Activated naive CD8-positive, alpha-beta T cell (primary cell): ENCODE data around the gene HMOX1.
A peak's percentile ranks its signal among the peaks of the same experiment; 100 is the strongest.

ENCODE experiments used
- H3K27ac Mint-ChIP-seq: one replicate; pipeline ENCODE4 v1.8.0; 2021; ENCODE audit warnings: mixed read lengths
- H3K27me3 Mint-ChIP-seq: one replicate; pipeline ENCODE4 v1.8.0; 2021; ENCODE audit warnings: mixed read lengths
- H3K36me3 Mint-ChIP-seq: one replicate; pipeline ENCODE4 v1.8.0; 2021; ENCODE audit warnings: mixed read lengths
- H3K4me1 Mint-ChIP-seq: one replicate; pipeline ENCODE4 v1.8.0; 2021; ENCODE audit warnings: low read depth, mixed read lengths
- H3K4me3 Mint-ChIP-seq: one replicate; pipeline ENCODE4 v1.8.0; 2021; ENCODE audit warnings: mild to moderate bottlenecking, mixed read lengths
- H3K9me3 Mint-ChIP-seq: one replicate; pipeline ENCODE4 v1.8.0; 2021; ENCODE audit warnings: low read depth, mixed read lengths

HMOX1 gene

GRCh38 chr22:35400501-35400790, 19.6 kb downstream of the HMOX1 start:
- no peaks in the 10 kb centered on the region for H3K27me3 Mint-ChIP-seq
- H3K4me3 Mint-ChIP-seq = peak overlapping the region; percentile 99
- no peaks in the 10 kb centered on the region for H3K9me3 Mint-ChIP-seq
- H3K27ac Mint-ChIP-seq = peak overlapping the region; percentile 99
- peaks cover 14% of the 10 kb centered on the region for H3K36me3 Mint-ChIP-seq
- H3K4me1 Mint-ChIP-seq = peaks cover 19% of the 10 kb centered on the region

GRCh38 chr22:35401863-35402262, 21.0 kb downstream of the HMOX1 start:
- Mint-ChIP-seq H3K4me3 (peak overlapping the region; percentile 99), H3K36me3 (peaks cover 17% of the 10 kb centered on the region), H3K27ac (no peak overlapping the region)

GRCh38 chr22:35403356-35403755, 22.5 kb downstream of the HMOX1 start:
- Mint-ChIP-seq H3K4me1 (peaks cover 24% of the 10 kb centered on the region), H3K27me3 (no peaks in the 10 kb centered on the region), H3K4me3 (no peak overlapping the region), H3K9me3 (no peaks in the 10 kb centered on the region), H3K27ac (no peak overlapping the region), H3K36me3 (peaks cover 26% of the 10 kb centered on the region)

More at GRCh38 chr22:35401863-35402262, 21.0 kb downstream of the HMOX1 start:
- no peaks in the 10 kb centered on the region for H3K27me3 Mint-ChIP-seq
- H3K4me1 Mint-ChIP-seq = peaks cover 21% of the 10 kb centered on the region
- no peaks in the 10 kb centered on the region for H3K9me3 Mint-ChIP-seq

GRCh38 chr22:35404176-35404575, 23.3 kb downstream of the HMOX1 start:
- Mint-ChIP-seq H3K4me1 (peaks cover 24% of the 10 kb centered on the region), H3K36me3 (peaks cover 26% of the 10 kb centered on the region), H3K27me3 (no peaks in the 10 kb centered on the region), H3K27ac (no peak overlapping the region), H3K9me3 (no peaks in the 10 kb centered on the region), H3K4me3 (no peak overlapping the region)

GRCh38 chr22:35406443-35406842, 25.5 kb downstream of the HMOX1 start:
- H3K4me3 Mint-ChIP-seq = no peak overlapping the region
- no peak overlapping the region for H3K27ac Mint-ChIP-seq
- H3K4me1 Mint-ChIP-seq = peaks cover 24% of the 10 kb centered on the region

GRCh38 chr22:35407362-35407761, 26.5 kb downstream of the HMOX1 start:
- Mint-ChIP-seq H3K4me1 (peaks cover 21% of the 10 kb centered on the region), H3K27ac (no peak overlapping the region), H3K4me3 (no peak overlapping the region), H3K9me3 (no peaks in the 10 kb centered on the region), H3K36me3 (peaks cover 34% of the 10 kb centered on the region), H3K27me3 (no peaks in the 10 kb centered on the region)

More at GRCh38 chr22:35406443-35406842, 25.5 kb downstream of the HMOX1 start:
- Mint-ChIP-seq H3K27me3 (no peaks in the 10 kb centered on the region), H3K9me3 (no peaks in the 10 kb centered on the region), H3K36me3 (peaks cover 29% of the 10 kb centered on the region)

GRCh38 chr22:35409783-35410662, 29.1 kb downstream of the HMOX1 start:
- Mint-ChIP-seq H3K36me3 (peaks cover 26% of the 10 kb centered on the region), H3K4me3 (no peak overlapping the region), H3K9me3 (no peaks in the 10 kb centered on the region), H3K4me1 (peaks cover 17% of the 10 kb centered on the region), H3K27me3 (no peaks in the 10 kb centered on the region), H3K27ac (peak overlapping the region; percentile 41)

- Mint-ChIP-seq H3K27ac (no peak overlapping the region), H3K4me1 (peaks cover 17% of the 10 kb centered on the region), H3K36me3 (peaks cover 26% of the 10 kb centered on the region), H3K4me3 (no peak overlapping the region), H3K9me3 (no peaks in the 10 kb centered on the region), H3K27me3 (no peaks in the 10 kb centered on the region)
Measured at GRCh38 chr22:35410663-35411034, 29.8 kb downstream of the HMOX1 start.

GRCh38 chr22:35411102-35411501, 30.2 kb downstream of the HMOX1 start:
- peaks cover 17% of the 10 kb centered on the region for H3K4me1 Mint-ChIP-seq

GRCh38 chr22:35413624-35414023, 32.7 kb downstream of the HMOX1 start:
- no peak overlapping the region for H3K4me3 Mint-ChIP-seq
- peaks cover 11% of the 10 kb centered on the region for H3K4me1 Mint-ChIP-seq
- H3K9me3 Mint-ChIP-seq = no peaks in the 10 kb centered on the region
- no peaks in the 10 kb centered on the region for H3K27me3 Mint-ChIP-seq
- peaks cover 17% of the 10 kb centered on the region for H3K36me3 Mint-ChIP-seq
- no peak overlapping the region for H3K27ac Mint-ChIP-seq

More at GRCh38 chr22:35411102-35411501, 30.2 kb downstream of the HMOX1 start:
- Mint-ChIP-seq H3K4me3 (no peak overlapping the region), H3K27me3 (no peaks in the 10 kb centered on the region), H3K36me3 (peaks cover 26% of the 10 kb centered on the region), H3K9me3 (no peaks in the 10 kb centered on the region), H3K27ac (no peak overlapping the region)

GRCh38 chr22:35417606-35418005, 36.7 kb downstream of the HMOX1 start:
- no peak overlapping the region for H3K27ac Mint-ChIP-seq
- no peaks in the 10 kb centered on the region for H3K27me3 Mint-ChIP-seq
- H3K36me3 Mint-ChIP-seq = peaks cover 3% of the 10 kb centered on the region
- no peak overlapping the region for H3K4me3 Mint-ChIP-seq
- H3K9me3 Mint-ChIP-seq = no peaks in the 10 kb centered on the region
- no peaks in the 10 kb centered on the region for H3K4me1 Mint-ChIP-seq

- H3K4me3 Mint-ChIP-seq = no peak overlapping the region
- H3K36me3 Mint-ChIP-seq = peaks cover 3% of the 10 kb centered on the region
- no peaks in the 10 kb centered on the region for H3K27me3 Mint-ChIP-seq
- H3K27ac Mint-ChIP-seq = no peak overlapping the region
- H3K9me3 Mint-ChIP-seq = no peaks in the 10 kb centered on the region
- no peaks in the 10 kb centered on the region for H3K4me1 Mint-ChIP-seq
Measured at GRCh38 chr22:35418088-35418487, 37.2 kb downstream of the HMOX1 start.

GRCh38 chr22:35418731-35419130, 37.8 kb downstream of the HMOX1 start:
- Mint-ChIP-seq H3K4me3 (no peak overlapping the region), H3K27ac (no peak overlapping the region), H3K4me1 (no peaks in the 10 kb centered on the region), H3K36me3 (peaks cover 3% of the 10 kb centered on the region), H3K27me3 (no peaks in the 10 kb centered on the region), H3K9me3 (no peaks in the 10 kb centered on the region)

GRCh38 chr22:35419756-35420155, 38.9 kb downstream of the HMOX1 start:
- no peak overlapping the region for H3K27ac Mint-ChIP-seq
- no peak overlapping the region for H3K4me3 Mint-ChIP-seq
- no peaks in the 10 kb centered on the region for H3K27me3 Mint-ChIP-seq
- no peaks in the 10 kb centered on the region for H3K9me3 Mint-ChIP-seq
- H3K36me3 Mint-ChIP-seq = peaks cover 3% of the 10 kb centered on the region
- H3K4me1 Mint-ChIP-seq = no peaks in the 10 kb centered on the region

GRCh38 chr22:35421121-35421520, 40.2 kb downstream of the HMOX1 start:
- no peaks in the 10 kb centered on the region for H3K4me1 Mint-ChIP-seq
- H3K9me3 Mint-ChIP-seq = no peaks in the 10 kb centered on the region
- no peak overlapping the region for H3K27ac Mint-ChIP-seq

GRCh38 chr22:35422145-35422544, 41.2 kb downstream of the HMOX1 start:
- H3K36me3 Mint-ChIP-seq = no peaks in the 10 kb centered on the region
- H3K27me3 Mint-ChIP-seq = no peaks in the 10 kb centered on the region
- no peaks in the 10 kb centered on the region for H3K4me1 Mint-ChIP-seq
- no peaks in the 10 kb centered on the region for H3K9me3 Mint-ChIP-seq
- H3K27ac Mint-ChIP-seq = no peak overlapping the region
- no peak overlapping the region for H3K4me3 Mint-ChIP-seq

More at GRCh38 chr22:35421121-35421520, 40.2 kb downstream of the HMOX1 start:
- Mint-ChIP-seq H3K36me3 (peaks cover 3% of the 10 kb centered on the region), H3K4me3 (no peak overlapping the region), H3K27me3 (no peaks in the 10 kb centered on the region)
